ENCODE results near the gene PLCG1.

DNA sequence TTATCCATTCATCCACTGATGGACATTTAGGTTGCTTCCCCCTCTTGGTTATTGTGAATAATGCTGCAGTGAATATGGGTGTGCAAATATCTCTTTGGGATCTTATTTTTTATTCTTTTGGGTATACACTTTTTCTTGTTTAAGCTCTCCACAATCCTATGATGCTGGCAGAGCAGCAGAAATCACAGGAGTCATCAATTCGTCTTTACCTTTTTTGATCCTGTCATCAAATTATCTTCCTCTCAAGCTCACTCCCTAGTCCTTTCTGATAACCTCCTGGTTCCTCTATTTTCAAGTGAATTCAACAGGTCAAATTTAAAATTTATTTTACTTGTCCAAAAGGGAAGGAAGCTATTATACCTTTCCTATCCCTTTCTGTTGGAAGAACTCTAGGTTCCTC lies 89.1 kb downstream of the PLCG1 start:
- TF ChIP-seq, protein P1, sequence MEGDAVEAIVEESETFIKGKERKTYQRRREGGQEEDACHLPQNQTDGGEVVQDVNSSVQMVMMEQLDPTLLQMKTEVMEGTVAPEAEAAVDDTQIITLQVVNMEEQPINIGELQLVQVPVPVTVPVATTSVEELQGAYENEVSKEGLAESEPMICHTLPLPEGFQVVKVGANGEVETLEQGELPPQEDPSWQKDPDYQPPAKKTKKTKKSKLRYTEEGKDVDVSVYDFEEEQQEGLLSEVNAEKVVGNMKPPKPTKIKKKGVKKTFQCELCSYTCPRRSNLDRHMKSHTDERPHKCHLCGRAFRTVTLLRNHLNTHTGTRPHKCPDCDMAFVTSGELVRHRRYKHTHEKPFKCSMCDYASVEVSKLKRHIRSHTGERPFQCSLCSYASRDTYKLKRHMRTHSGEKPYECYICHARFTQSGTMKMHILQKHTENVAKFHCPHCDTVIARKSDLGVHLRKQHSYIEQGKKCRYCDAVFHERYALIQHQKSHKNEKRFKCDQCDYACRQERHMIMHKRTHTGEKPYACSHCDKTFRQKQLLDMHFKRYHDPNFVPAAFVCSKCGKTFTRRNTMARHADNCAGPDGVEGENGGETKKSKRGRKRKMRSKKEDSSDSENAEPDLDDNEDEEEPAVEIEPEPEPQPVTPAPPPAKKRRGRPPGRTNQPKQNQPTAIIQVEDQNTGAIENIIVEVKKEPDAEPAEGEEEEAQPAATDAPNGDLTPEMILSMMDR (IDR thresholded peaks at IDR 0.05) = no peak
- no peak for TF ChIP-seq POLR2A (IDR thresholded peaks at IDR 0.05)
